ENCODE measurements around the gene PITPNC1.

DNA sequence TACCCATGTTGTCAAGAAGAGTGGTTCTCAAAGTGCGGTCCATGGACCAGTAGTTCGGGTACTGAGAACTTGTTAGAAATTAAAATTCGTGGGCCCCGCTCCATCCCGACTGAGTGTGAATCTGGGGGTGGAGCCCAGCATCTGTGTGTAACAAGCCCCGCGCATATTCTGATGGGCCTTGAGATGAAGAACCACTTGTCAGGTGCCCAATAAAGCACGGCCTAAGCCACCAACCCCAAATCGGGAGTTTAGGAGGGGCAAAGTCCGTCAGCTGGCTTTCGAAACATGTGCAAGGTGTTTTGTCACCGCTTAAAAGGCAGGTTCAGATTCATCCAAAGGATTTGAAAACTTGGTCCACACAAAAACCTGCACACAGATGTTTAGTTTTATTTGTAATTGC lies 40.2 kb upstream of the PITPNC1 start:
- TF ChIP-seq, protein P1, sequence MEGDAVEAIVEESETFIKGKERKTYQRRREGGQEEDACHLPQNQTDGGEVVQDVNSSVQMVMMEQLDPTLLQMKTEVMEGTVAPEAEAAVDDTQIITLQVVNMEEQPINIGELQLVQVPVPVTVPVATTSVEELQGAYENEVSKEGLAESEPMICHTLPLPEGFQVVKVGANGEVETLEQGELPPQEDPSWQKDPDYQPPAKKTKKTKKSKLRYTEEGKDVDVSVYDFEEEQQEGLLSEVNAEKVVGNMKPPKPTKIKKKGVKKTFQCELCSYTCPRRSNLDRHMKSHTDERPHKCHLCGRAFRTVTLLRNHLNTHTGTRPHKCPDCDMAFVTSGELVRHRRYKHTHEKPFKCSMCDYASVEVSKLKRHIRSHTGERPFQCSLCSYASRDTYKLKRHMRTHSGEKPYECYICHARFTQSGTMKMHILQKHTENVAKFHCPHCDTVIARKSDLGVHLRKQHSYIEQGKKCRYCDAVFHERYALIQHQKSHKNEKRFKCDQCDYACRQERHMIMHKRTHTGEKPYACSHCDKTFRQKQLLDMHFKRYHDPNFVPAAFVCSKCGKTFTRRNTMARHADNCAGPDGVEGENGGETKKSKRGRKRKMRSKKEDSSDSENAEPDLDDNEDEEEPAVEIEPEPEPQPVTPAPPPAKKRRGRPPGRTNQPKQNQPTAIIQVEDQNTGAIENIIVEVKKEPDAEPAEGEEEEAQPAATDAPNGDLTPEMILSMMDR (IDR thresholded peaks at IDR 0.05), result no peak
- no peak for TF ChIP-seq POLR2A (IDR thresholded peaks at IDR 0.05)
